Uterus (tissue), 2 donors: Measurements from ENCODE around the gene EHBP1L1.

Source experiments
- CTCF ChIP-seq, 4 experiments: fragments of 200-600 bp in 2 of 4; fragments of 450-650 bp in 2 of 4; sonication (generic) in 2 of 4; IDR thresholded peaks; one replicate each; pipeline ENCODE4 v1.5.1; 2016 to 2019; ENCODE audit warnings: antibody characterized with exemption in 4 of 4, mild to moderate bottlenecking in 2 of 4, moderate library complexity in 1 of 4
- POLR2A ChIP-seq, 2 donors: fragments of 450-650 bp; IDR thresholded peaks; one replicate each; pipeline ENCODE4 v1.6.1; 2016; ENCODE audit warnings: antibody characterized with exemption in 2 of 2, mild to moderate bottlenecking in 1 of 2, moderate library complexity in 1 of 2

GRCh38 chr11:65609665-65610064 lies 33.8 kb downstream of the EHBP1L1 start:
- TF ChIP-seq CTCF (IDR thresholded peaks at IDR 0.05) (no peak), POLR2A (IDR thresholded peaks at IDR 0.05) (no peak)
